GM12878 (cell line): Measurements from ENCODE around the gene CA14. TPM values are rescaled to one million over a fixed set of nuclear protein-coding genes. Genes with fewer than 3 reads are reported as not detected.

Source experiments
- ATAC-seq: fragments of 200-7000 bp; cut with Tn5 transposase; 3 replicates; pipeline ENCODE4 v1.9.1; 2020; ENCODE audit warnings: mild to moderate bottlenecking, moderate library complexity
- BruUV-seq: library from RNA; stranded (reverse); fragments of 400-500 nt; replicated peaks from 2 replicates; lab custom pipeline; 2021; lab: Mats Ljungman, UMichigan
- CTCF ChIA-PET: fragments of 300-600 bp; sonication (Branson Sonifier 250); formaldehyde crosslinking; extraction: SDS; loops from one replicate; lab custom pipeline; 2021; ENCODE audit warnings: inconsistent platforms; lab: Yijun Ruan, JAX
- POLR2A ChIA-PET: fragments of 350-600 bp; formaldehyde crosslinking; extraction: SDS; loops from one replicate; lab custom pipeline; 2021; ENCODE audit warnings: inconsistent platforms; lab: Charles Lee
- RAD21 ChIA-PET: fragments of 300-600 bp; sonication (Branson Sonifier 250); formaldehyde crosslinking; loops from one replicate; lab custom pipeline; 2023; ENCODE audit warnings: antibody characterized with exemption; ENCODE audit not compliant: unreplicated experiment; lab: Charles Lee
- SMC1A ChIA-PET: fragments of 300-600 bp; sonication (Branson Sonifier 250); formaldehyde crosslinking; loops from one replicate; lab custom pipeline; 2023; ENCODE audit not compliant: unreplicated experiment, uncharacterized antibody; lab: Charles Lee
- DNase-seq: peaks from one replicate; pipeline ENCODE4 v3.0.0-alpha.2; 2011; ENCODE audit warnings: low read depth, low spot score
- FAIRE-seq: peaks from 3 replicates; lab custom pipeline; 2011; peaks lifted over from hg19 to GRCh38; lab: Jason Lieb, UNC
- H2AFZ ChIP-seq: 2 replicates; pipeline ENCODE4 v1.6.0; 2011; ENCODE audit warnings: low read depth, low read length, control low read depth; ENCODE audit not compliant: control insufficient read depth
- H3K27ac ChIP-seq: 2 replicates; pipeline ENCODE4 v1.5.1; 2011; ENCODE audit warnings: control low read depth; ENCODE audit not compliant: control insufficient read depth, insufficient read depth
- H3K27me3 ChIP-seq, 2 experiments: replicated peaks in 1 of 2; 2 replicates each; pipeline versions ENCODE4 v1.6.0 to v1.6.1; 2011; ENCODE audit warnings: low read length in 1 of 2; ENCODE audit not compliant: control insufficient read depth in 2 of 2, insufficient read depth in 2 of 2
- H3K36me3 ChIP-seq, 2 experiments: 2 replicates each; pipeline ENCODE4 v1.5.1; 2011; ENCODE audit warnings: low read length in 1 of 2; ENCODE audit not compliant: control insufficient read depth in 2 of 2, insufficient read depth in 2 of 2
- H3K4me1 ChIP-seq: 2 replicates; pipeline ENCODE4 v1.6.1; 2011; ENCODE audit warnings: mild to moderate bottlenecking, low read length, moderate library complexity, mixed read lengths; ENCODE audit not compliant: control insufficient read depth, insufficient read depth
- H3K4me2 ChIP-seq: 2 replicates; pipeline ENCODE4 v1.6.0; 2011; ENCODE audit warnings: control low read depth; ENCODE audit not compliant: control insufficient read depth, insufficient read depth
- H3K4me3 ChIP-seq: fragments of 200-600 bp; sonication (generic); 2 replicates; pipeline ENCODE4 v1.5.1; 2016
- H3K79me2 ChIP-seq: 2 replicates; pipeline ENCODE4 v1.6.0; 2011; ENCODE audit warnings: low read length; ENCODE audit not compliant: control insufficient read depth, insufficient read depth
- H3K9ac ChIP-seq: 2 replicates; pipeline ENCODE4 v1.8.0; 2011; ENCODE audit warnings: low read length, control low read depth, mixed read lengths; ENCODE audit not compliant: control insufficient read depth, insufficient read depth
- H3K9me3 ChIP-seq: replicated peaks from 3 replicates; pipeline ENCODE4 v1.5.1; 2011; ENCODE audit warnings: mild to moderate bottlenecking, low read length; ENCODE audit not compliant: control insufficient read depth, insufficient read depth
- H4K20me1 ChIP-seq: 2 replicates; pipeline ENCODE4 v1.6.0; 2011; ENCODE audit not compliant: control insufficient read depth, insufficient read depth
- BRCA1 ChIP-seq: IDR thresholded peaks from 2 replicates; pipeline ENCODE4 v1.6.1; 2011; ENCODE audit warnings: low read depth, low read length, improper control_type of control experiment
- ESRRA ChIP-seq: IDR thresholded peaks from 2 replicates; pipeline ENCODE4 v1.6.1; 2012; ENCODE audit warnings: mild to moderate bottlenecking, low read length, improper control_type of control experiment
- HDGF ChIP-seq: fragments of 450-650 bp; IDR thresholded peaks from 2 replicates; pipeline ENCODE4 v1.6.1; 2016; ENCODE audit warnings: antibody characterized with exemption
- IKZF1 ChIP-seq: fragments of 450-650 bp; conservative IDR thresholded peaks from 2 replicates; pipeline ENCODE4 v1.6.1; 2017; ENCODE audit warnings: antibody characterized with exemption, mild to moderate bottlenecking
- NBN ChIP-seq: fragments of 450-650 bp; IDR thresholded peaks from 2 replicates; pipeline ENCODE4 v1.6.1; 2016
- RAD21 ChIP-seq: IDR thresholded peaks from 2 replicates; pipeline ENCODE4 v1.6.1; 2011; ENCODE audit warnings: mild to moderate bottlenecking, low read depth, low read length, moderate library complexity; ENCODE audit not compliant: insufficient read depth
- TCF7 ChIP-seq: IDR thresholded peaks from 2 replicates; pipeline ENCODE4 v1.6.1; 2014; ENCODE audit warnings: antibody characterized with exemption, borderline replicate concordance
- WRNIP1 ChIP-seq: IDR thresholded peaks from 2 replicates; pipeline ENCODE4 v1.6.1; 2011; ENCODE audit warnings: low read depth, low read length, improper control_type of control experiment, borderline replicate concordance
- WGBS: methylation state at CpG from one replicate; pipeline ENCODE4 v1.1.6; 2016; ENCODE audit warnings: low lambda C conversion rate; ENCODE audit not compliant: insufficient replicate concordance, insufficient coverage; ENCODE audit errors: missing lambda C conversion rate; 5-methylcytosine and 5-hydroxymethylcytosine counted together
- in situ Hi-C: fragments of 300-500 bp; cut with MboI; formaldehyde crosslinking; loops from 9 replicates; pipeline ENCODE4 v1.14.3; 2018; ENCODE audit warnings: mixed read lengths
- intact Hi-C: fragments of 100-400 bp; cut with micrococcal nuclease; formaldehyde crosslinking; loops from one replicate; pipeline ENCODE4 v1.14.2; 2022; ENCODE audit not compliant: unreplicated experiment
- polyA plus RNA-seq, 11 experiments: library from polyadenylated mRNA; depleted of rRNA in 4 of 11; unstranded in 6 of 11; stranded (reverse) in 5 of 11; fragments of >200 nt; fragmentation: Nextera tagmentation in 4 of 11; fragmentation: Illumina TruSeq in 1 of 11; extraction: Ambion mirVana in 4 of 11; extraction: Trizol in 1 of 11; gene quantifications; 1 replicate in 1 of 11; 2 replicates in 10 of 11; pipeline versions ENCODE4 v1.2.1 to v1.2.3, GENCODE V29; 2011 to 2016; ENCODE audit warnings: inconsistent platforms in 2 of 11, missing spikeins in 2 of 11, low read depth in 1 of 11
- total RNA-seq, 4 experiments: library from RNA; depleted of rRNA in 3 of 4; stranded (reverse); fragments of >200 nt in 3 of 4; fragmentation: Illumina TruSeq in 1 of 4; extraction: Trizol in 1 of 4; gene quantifications; 2 replicates each; pipeline versions ENCODE4 v1.2.1 to v1.2.3, GENCODE V29; 2013 to 2021
- TF ChIP-seq, protein P1 (sequence below): fragments of 450-650 bp; IDR thresholded peaks from 2 replicates; pipeline ENCODE4 v1.6.1; 2016; ENCODE audit warnings: mild to moderate bottlenecking
- TF ChIP-seq, protein P2 (sequence below): fragments of 450-650 bp; IDR thresholded peaks from 2 replicates; pipeline ENCODE4 v1.6.1; 2017; ENCODE audit warnings: mild to moderate bottlenecking
- TF ChIP-seq, protein P3 (sequence below): IDR thresholded peaks from 2 replicates; pipeline ENCODE4 v1.6.1; 2012; ENCODE audit warnings: mild to moderate bottlenecking, low read depth, low read length

Gene CA14
- total and polyA plus RNA-seq, 10 of the 15 experiments (the other 5 are each of a cell fraction or from before 2014, with no cell fraction given) = 0.11 to 0.35 (median 0.29) TPM; not detected in 6

DNA sequence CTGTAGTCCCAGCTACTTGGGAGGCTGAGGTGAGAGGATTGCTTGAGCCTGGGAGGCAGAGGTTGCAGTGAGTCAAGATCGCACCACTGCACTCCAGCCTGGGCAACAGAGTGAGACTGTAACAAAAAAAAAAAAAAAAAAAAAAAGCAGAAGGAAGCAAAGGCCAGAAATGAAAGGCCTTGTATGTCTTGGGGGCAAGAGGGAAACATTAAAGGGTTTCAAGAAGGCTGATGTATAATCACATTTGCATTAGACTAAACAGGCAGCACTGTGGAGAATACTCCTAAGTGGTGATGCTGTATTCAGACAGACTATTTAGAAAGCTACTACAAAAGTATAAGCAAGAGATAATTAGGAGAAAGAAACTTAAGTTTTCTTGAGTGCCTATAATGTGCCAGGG lies 32.0 kb upstream of the CA14 start:
- Histone ChIP-seq H3K79me2 (peaks cover 6% of the 10 kb centered on the region), H4K20me1 (no peaks in the 10 kb centered on the region), H3K27me3 (no peaks in the 10 kb centered on the region), H3K4me3 (no peak overlapping the region), H3K9me3 (no peaks in the 10 kb centered on the region)
- intact Hi-C loops = no loop called here
- RAD21 ChIA-PET = interaction anchor here (1.2 to 1.9 kb wide), 2 partner anchors 8 to 152 kb away, joined by 4 read pairs; no protein-coding TSS in a partner anchor
- BruUV-seq = no TSS peak
- in situ Hi-C loops = no loop called here
- no peak for DNase-seq
- TF ChIP-seq, protein P1, sequence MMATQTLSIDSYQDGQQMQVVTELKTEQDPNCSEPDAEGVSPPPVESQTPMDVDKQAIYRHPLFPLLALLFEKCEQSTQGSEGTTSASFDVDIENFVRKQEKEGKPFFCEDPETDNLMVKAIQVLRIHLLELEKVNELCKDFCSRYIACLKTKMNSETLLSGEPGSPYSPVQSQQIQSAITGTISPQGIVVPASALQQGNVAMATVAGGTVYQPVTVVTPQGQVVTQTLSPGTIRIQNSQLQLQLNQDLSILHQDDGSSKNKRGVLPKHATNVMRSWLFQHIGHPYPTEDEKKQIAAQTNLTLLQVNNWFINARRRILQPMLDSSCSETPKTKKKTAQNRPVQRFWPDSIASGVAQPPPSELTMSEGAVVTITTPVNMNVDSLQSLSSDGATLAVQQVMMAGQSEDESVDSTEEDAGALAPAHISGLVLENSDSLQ = no peak
- no peak for TF ChIP-seq BRCA1
- no peak for TF ChIP-seq TCF7
- TF ChIP-seq ESRRA = no peak
- no peak for TF ChIP-seq RAD21
- TF ChIP-seq IKZF1 = no peak
- no peak for TF ChIP-seq HDGF
- TF ChIP-seq NBN = no peak
- TF ChIP-seq, protein P2, sequence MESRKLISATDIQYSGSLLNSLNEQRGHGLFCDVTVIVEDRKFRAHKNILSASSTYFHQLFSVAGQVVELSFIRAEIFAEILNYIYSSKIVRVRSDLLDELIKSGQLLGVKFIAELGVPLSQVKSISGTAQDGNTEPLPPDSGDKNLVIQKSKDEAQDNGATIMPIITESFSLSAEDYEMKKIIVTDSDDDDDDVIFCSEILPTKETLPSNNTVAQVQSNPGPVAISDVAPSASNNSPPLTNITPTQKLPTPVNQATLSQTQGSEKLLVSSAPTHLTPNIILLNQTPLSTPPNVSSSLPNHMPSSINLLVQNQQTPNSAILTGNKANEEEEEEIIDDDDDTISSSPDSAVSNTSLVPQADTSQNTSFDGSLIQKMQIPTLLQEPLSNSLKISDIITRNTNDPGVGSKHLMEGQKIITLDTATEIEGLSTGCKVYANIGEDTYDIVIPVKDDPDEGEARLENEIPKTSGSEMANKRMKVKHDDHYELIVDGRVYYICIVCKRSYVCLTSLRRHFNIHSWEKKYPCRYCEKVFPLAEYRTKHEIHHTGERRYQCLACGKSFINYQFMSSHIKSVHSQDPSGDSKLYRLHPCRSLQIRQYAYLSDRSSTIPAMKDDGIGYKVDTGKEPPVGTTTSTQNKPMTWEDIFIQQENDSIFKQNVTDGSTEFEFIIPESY = no peak
- TF ChIP-seq, protein P3, sequence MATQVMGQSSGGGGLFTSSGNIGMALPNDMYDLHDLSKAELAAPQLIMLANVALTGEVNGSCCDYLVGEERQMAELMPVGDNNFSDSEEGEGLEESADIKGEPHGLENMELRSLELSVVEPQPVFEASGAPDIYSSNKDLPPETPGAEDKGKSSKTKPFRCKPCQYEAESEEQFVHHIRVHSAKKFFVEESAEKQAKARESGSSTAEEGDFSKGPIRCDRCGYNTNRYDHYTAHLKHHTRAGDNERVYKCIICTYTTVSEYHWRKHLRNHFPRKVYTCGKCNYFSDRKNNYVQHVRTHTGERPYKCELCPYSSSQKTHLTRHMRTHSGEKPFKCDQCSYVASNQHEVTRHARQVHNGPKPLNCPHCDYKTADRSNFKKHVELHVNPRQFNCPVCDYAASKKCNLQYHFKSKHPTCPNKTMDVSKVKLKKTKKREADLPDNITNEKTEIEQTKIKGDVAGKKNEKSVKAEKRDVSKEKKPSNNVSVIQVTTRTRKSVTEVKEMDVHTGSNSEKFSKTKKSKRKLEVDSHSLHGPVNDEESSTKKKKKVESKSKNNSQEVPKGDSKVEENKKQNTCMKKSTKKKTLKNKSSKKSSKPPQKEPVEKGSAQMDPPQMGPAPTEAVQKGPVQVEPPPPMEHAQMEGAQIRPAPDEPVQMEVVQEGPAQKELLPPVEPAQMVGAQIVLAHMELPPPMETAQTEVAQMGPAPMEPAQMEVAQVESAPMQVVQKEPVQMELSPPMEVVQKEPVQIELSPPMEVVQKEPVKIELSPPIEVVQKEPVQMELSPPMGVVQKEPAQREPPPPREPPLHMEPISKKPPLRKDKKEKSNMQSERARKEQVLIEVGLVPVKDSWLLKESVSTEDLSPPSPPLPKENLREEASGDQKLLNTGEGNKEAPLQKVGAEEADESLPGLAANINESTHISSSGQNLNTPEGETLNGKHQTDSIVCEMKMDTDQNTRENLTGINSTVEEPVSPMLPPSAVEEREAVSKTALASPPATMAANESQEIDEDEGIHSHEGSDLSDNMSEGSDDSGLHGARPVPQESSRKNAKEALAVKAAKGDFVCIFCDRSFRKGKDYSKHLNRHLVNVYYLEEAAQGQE = no peak
- no peak for TF ChIP-seq WRNIP1
- TF ChIP-seq, all 136 proteins: peak for 0
- ChIA-PET POLR2A (interaction anchor here (0.6 to 1.5 kb wide), 2 partner anchors 8 to 139 kb away, joined by 3 to 5 read pairs; partner anchors contain the start of gene RPRD2), SMC1A (interaction anchor here (0.6 to 1.6 kb wide), 3 partner anchors 19 to 38 kb away, joined by 3 to 6 read pairs (median 4); no protein-coding TSS in a partner anchor), CTCF (interaction anchor here (0.5 to 1.8 kb wide), 3 partner anchors 8 to 291 kb away, joined by 5 read pairs; no protein-coding TSS in a partner anchor)
- Histone ChIP-seq H3K4me2 (0 out of 2 replicates have a peak overlapping the region, but pooled peaks have one; percentile 9), H3K9ac (no peak overlapping the region), H3K4me1 (no peaks in the 10 kb centered on the region; the same call in 1 of the 2 replicates), H3K36me3 (peaks cover 7 to 34% of the 10 kb centered on the region in 2 experiments), H2AFZ (no peak overlapping the region), H3K27ac (no peak overlapping the region)
- FAIRE-seq (no peak), ATAC-seq (no peak; the same call in none of the 3 replicates)
- no CpG with 5 or more reads among the region's 1 CpG for WGBS
